PFSK-1 (cell line): ENCODE data around the gene FSD2.

ENCODE experiments used
- POLR2AphosphoS5 ChIP-seq: IDR thresholded peaks from 2 replicates; pipeline ENCODE4 v1.6.1; 2012; ENCODE audit warnings: low read depth, mild to moderate bottlenecking, control low read depth, low read length, moderate library complexity
- TF ChIP-seq, protein P1 (sequence below), 2 experiments: IDR thresholded peaks; 2 replicates each; pipeline versions ENCODE4 v1.6.1 to v1.8.0; 2011 to 2012; ENCODE audit warnings: low read depth in 2 of 2, low read length in 2 of 2, control low read depth in 1 of 2, inconsistent platforms in 1 of 2, mild to moderate bottlenecking in 1 of 2, moderate library complexity in 1 of 2; ENCODE audit not compliant: insufficient read depth in 1 of 2

DNA sequence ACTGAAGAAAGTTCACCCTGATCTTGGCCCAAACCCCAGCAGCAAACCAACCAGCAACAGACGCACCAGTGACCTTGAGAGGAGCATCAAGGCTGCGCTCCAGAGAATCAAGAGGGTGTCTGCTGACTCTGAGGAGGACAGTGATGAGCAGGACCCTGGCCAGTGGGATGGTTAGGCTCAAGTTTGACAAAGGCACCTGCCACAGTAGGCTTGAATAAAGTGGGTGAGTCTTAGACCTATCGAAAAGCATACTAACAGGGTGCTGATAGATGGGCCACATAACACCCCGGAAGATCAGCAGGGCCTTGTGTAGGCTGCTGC, 27.5 kb upstream of the FSD2 start:
- no peak for TF ChIP-seq POLR2AphosphoS5
- TF ChIP-seq, protein P1, sequence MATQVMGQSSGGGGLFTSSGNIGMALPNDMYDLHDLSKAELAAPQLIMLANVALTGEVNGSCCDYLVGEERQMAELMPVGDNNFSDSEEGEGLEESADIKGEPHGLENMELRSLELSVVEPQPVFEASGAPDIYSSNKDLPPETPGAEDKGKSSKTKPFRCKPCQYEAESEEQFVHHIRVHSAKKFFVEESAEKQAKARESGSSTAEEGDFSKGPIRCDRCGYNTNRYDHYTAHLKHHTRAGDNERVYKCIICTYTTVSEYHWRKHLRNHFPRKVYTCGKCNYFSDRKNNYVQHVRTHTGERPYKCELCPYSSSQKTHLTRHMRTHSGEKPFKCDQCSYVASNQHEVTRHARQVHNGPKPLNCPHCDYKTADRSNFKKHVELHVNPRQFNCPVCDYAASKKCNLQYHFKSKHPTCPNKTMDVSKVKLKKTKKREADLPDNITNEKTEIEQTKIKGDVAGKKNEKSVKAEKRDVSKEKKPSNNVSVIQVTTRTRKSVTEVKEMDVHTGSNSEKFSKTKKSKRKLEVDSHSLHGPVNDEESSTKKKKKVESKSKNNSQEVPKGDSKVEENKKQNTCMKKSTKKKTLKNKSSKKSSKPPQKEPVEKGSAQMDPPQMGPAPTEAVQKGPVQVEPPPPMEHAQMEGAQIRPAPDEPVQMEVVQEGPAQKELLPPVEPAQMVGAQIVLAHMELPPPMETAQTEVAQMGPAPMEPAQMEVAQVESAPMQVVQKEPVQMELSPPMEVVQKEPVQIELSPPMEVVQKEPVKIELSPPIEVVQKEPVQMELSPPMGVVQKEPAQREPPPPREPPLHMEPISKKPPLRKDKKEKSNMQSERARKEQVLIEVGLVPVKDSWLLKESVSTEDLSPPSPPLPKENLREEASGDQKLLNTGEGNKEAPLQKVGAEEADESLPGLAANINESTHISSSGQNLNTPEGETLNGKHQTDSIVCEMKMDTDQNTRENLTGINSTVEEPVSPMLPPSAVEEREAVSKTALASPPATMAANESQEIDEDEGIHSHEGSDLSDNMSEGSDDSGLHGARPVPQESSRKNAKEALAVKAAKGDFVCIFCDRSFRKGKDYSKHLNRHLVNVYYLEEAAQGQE (IDR thresholded peaks at IDR 0.05; ENCODE audit: insufficient read depth in 1 of 2, low read depth in 2 of 2, low read length in 2 of 2): no peak
